Stimulated activated CD8-positive, alpha-beta memory T cell treated with anti-CD3 and anti-CD28 coated beads, Interleukin-7, amount 100 ng/mL, for 48 hours (primary cell): ENCODE results near the gene SPATA33.
"Not testable (repeated sequence)": the region's sequence is repeated elsewhere in the genome, so short reads cannot be mapped to it uniquely, and the experiment has no call there.

Source experiments
- DNase-seq, 2 donors: peaks; one replicate each; pipeline ENCODE4 v3.0.0-alpha.2; 2020; ENCODE audit warnings: low read depth in 1 of 2; ENCODE audit errors: extremely low read depth in 1 of 2

The SPATA33 gene

GRCh38 chr16:89658221-89658879 is 714 bp downstream of the SPATA33 start:
- DNase-seq = no peak

- DNase-seq = no peak
Observed at GRCh38 chr16:89660146-89660545, 2.5 kb downstream of the SPATA33 start.

- DNase-seq = no peak
Observed at GRCh38 chr16:89661215-89661614, 3.6 kb downstream of the SPATA33 start.

- not testable (repeated sequence) for DNase-seq
Observed at GRCh38 chr16:89664238-89664637, 6.6 kb downstream of the SPATA33 start.

- not testable (repeated sequence) for DNase-seq
Observed at GRCh38 chr16:89667000-89667399, 9.4 kb downstream of the SPATA33 start.

- no peak for DNase-seq
Observed at GRCh38 chr16:89667633-89668032, 10.0 kb downstream of the SPATA33 start.

- no peak for DNase-seq
Observed at GRCh38 chr16:89668790-89669158, 11.1 kb downstream of the SPATA33 start.

DNA sequence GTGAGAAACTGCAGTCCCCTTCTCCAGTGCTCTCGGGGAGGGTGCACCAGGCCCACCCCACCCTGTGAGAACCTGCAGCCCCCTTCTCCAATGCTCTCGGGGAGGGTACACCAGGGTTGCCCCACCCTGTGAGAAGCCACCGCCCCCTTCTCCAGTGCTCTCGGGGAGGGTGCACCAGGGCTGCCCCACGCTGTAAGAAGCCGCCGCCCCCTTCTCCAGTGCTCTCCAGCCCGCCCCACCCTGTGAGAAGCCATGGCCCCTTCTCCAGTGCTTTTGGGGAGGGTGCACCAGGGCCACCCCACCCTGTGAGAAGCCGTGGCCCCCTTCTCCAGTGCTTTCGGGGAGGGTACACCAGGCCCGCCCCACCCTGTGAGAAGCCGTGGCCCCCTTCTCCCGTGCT is 12.1 kb downstream of the SPATA33 start:
- DNase-seq = no peak

DNA sequence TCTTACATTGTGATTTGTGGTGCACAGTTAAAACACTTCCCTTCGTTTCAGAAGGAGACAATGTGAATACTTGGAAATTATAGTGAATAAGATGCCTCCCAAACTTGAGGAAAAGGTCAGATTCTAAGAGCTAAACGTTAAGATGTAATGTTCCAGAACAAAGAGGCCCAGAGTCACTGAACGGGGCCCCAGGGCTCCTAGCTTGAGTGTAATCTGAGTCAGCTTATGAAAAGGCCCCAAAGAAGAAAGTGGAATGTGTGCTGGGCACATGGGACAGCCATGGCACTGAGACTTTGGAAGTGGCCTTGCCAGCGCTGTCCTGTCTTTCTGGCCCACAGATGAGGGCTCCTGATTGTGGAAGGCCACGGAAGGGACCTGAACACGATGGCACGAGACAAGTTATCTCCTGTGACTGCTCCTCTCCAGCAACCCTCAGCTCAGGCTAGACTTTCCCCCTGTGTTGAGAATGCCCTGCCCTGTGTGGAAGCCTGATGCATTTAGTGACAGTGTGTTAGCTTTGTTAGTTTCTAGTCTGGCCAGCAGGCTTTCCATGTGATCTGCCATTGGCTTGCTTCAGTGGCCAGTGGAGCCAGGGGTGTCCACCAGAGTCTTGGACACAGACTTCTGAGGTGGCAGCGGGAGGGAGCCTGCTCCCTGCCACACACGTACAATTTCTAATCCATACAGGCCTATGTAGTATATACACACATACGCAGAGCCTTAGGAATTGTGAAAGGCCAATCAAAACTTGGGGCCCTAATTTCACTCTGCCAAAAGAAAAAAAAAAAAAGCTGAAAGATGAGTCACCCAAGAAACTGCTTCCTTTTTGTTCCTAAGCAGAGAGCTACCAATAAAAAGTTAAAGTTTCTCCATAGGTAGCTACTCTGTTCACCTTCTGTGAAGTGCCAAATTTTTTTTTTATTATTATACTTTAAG is 13.1 kb downstream of the SPATA33 start:
- DNase-seq = no peak

GRCh38 chr16:89671565-89671964 is 13.9 kb downstream of the SPATA33 start:
- not testable (repeated sequence) for DNase-seq

DNA sequence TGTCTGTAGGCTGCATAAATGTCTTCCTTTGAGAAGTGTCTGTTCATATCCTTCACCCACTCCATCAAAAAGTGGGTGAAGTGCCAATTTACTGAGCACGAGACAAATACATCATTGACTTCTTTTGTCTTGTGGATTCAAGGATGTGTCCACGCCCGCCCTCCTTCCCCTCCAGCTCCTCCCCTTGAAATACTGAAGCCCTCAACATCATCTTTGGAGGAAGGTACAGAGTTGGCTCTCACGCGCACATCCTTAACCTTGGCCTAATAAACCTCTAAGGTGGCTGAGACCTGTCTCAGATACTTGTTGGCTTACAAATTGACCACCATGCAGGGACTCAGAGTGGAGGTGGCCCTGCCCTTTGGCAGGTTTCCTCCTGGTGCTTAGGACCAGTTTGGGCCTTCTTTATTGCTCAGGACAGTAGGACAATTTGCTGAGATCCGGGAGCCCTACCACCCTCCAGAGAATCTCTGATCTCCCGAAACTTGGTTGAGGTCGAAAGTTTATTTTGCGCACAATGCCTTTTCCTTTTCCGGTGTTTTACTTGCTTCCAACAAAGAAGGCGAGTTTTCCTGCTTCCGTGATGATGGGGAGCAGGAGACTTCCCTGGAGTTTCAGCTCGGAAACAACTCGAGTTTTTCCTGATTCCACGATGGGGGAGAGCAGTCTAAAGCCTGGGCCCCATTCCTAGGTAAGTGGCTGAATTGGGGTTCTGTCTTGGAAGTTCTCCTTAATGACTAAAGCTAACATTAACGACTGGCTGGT is 14.7 kb downstream of the SPATA33 start:
- DNase-seq = no peak

GRCh38 chr16:89678258-89678657 is 20.6 kb downstream of the SPATA33 start:
- DNase-seq = no peak

GRCh38 chr16:89685916-89686315 is 28.3 kb downstream of the SPATA33 start:
- no peak for DNase-seq

- DNase-seq = peak; percentile 73 to 83
Observed at GRCh38 chr16:89686520-89687091, 29.0 kb downstream of the SPATA33 start, which contains the start of gene CDK10. Gene CDK10, plus strand, starts transcription at chr16:89686689. Its CDS starts 22 bp downstream, at chr16:89686711.

- DNase-seq = no peak
Observed at GRCh38 chr16:89687092-89687940, 29.7 kb downstream of the SPATA33 start.

DNA sequence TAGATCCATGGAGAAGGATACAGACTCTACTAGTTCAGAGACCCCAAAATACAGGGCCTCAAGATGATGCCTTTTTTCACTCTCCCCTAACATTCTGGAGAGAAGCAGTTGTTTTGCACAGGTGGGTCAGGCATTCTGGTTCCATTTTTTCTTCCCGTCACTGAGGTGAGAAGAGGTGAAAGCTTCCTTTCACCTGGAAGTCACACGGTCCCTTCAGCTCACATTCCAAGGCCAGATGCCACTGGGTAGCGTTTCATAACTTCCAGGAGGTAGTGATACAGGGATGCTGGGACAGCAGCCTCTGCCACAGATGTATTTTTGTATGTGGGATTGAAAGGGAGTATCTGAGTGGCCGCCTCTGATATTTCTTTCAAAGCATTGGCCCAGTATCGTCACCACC is 30.8 kb downstream of the SPATA33 start:
- no peak for DNase-seq

- no peak for DNase-seq
Observed at GRCh38 chr16:89689142-89689541, 31.5 kb downstream of the SPATA33 start.

DNA sequence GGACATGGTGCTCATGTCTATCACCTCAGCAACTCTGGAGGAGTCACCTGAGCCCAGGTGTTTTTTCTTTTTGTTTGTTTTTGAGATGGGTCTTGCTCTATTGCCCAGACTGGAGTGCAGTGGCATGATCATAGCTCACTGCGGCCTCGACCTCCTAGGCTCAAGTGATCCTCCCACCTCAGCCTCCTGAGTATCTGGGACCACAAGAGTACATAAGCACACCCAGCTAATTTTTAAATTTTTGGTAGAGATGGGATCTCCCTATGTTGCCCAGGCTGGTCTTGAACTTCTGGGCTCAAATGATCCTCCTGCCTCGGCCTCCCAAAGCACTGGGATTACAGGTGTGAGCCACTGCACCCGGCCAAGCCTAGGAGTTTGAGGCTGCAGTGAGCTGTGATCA is 32.0 kb downstream of the SPATA33 start:
- not testable (repeated sequence) for DNase-seq

DNA sequence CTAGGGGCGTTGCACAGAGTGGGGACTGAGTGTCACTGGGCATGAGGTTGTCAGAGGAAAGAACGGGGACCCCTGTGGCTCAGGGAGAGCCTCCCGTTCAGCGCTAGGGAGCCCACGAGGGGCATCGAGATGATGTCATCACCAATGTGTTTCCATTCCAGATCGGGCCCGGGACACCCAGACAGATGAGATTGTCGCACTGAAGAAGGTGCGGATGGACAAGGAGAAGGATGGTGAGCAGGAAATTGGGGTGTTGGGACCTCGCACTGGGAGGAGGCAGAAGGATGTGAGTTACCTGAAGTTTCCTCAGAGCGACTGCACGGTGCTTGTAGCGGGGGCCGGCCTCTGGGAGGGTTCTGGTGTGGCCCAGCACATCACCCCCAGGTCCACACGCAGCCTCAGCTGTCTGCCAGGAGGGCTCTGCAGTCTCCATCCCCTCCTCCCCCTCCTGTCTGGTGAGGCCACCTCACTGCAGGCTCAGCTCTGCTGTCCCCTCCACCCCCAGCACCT is 32.8 kb downstream of the SPATA33 start:
- DNase-seq = no peak
